Glutamatergic neuron (in vitro differentiated cells): ENCODE results near the gene MOB3B. TPM values are rescaled to one million over a fixed set of nuclear protein-coding genes. Genes with fewer than 3 reads are reported as not detected.

Source experiments
- DNase-seq: peaks from one replicate; pipeline ENCODE4 v3.0.0; 2022
- H3K27ac Mint-ChIP-seq: one replicate; pipeline ENCODE4 v1.8.0; 2020; ENCODE audit warnings: mild to moderate bottlenecking, mixed read lengths, inconsistent platforms; ENCODE audit not compliant: unreplicated experiment
- H3K27me3 Mint-ChIP-seq: one replicate; pipeline ENCODE4 v1.8.0; 2020; ENCODE audit warnings: mild to moderate bottlenecking, moderate library complexity, mixed read lengths, inconsistent platforms; ENCODE audit not compliant: unreplicated experiment
- H3K36me3 Mint-ChIP-seq: one replicate; pipeline ENCODE4 v1.8.0; 2020; ENCODE audit warnings: mild to moderate bottlenecking, mixed read lengths, inconsistent platforms; ENCODE audit not compliant: unreplicated experiment
- H3K4me1 Mint-ChIP-seq: one replicate; pipeline ENCODE4 v1.8.0; 2020; ENCODE audit warnings: mild to moderate bottlenecking, low read depth, mixed read lengths, inconsistent platforms; ENCODE audit not compliant: unreplicated experiment
- H3K4me3 Mint-ChIP-seq: one replicate; pipeline ENCODE4 v1.8.0; 2020; ENCODE audit warnings: mild to moderate bottlenecking, mixed read lengths, inconsistent platforms; ENCODE audit not compliant: unreplicated experiment
- H3K9me3 Mint-ChIP-seq: one replicate; pipeline ENCODE4 v1.8.0; 2020; ENCODE audit warnings: mild to moderate bottlenecking, moderate library complexity, mixed read lengths, inconsistent platforms; ENCODE audit not compliant: unreplicated experiment
- CTCF ChIP-seq: fragments of 200-600 bp; sonication (generic); IDR thresholded peaks from one replicate; pipeline ENCODE4 v1.5.0; 2021; ENCODE audit not compliant: partially characterized antibody, unreplicated experiment
- total RNA-seq: library from RNA; stranded (reverse); fragmentation: NEBNext Ultra II Directional; extraction: Animal tissue kit (Norgen Biotek cat#: 25700); gene quantifications from one replicate; pipeline ENCODE4 v1.2.1, GENCODE V29; 2021; ENCODE audit not compliant: unreplicated experiment

The MOB3B gene
- total RNA-seq, 1 donor from 2014 or later: 1.8 TPM

GRCh38 chr9:27391040-27391895 lies 138.3 kb downstream of the MOB3B start:
- Mint-ChIP-seq H3K4me3 (no peak overlapping the region), H3K27me3 (peaks cover 2% of the 10 kb centered on the region), H3K27ac (no peak overlapping the region), H3K36me3 (no peaks in the 10 kb centered on the region), H3K4me1 (peaks cover 8% of the 10 kb centered on the region), H3K9me3 (no peaks in the 10 kb centered on the region)
- no peak for TF ChIP-seq CTCF
- DNase-seq: no peak

- TF ChIP-seq CTCF: no peak
- Mint-ChIP-seq H3K9me3 (no peaks in the 10 kb centered on the region), H3K27me3 (peaks cover 2% of the 10 kb centered on the region), H3K36me3 (no peaks in the 10 kb centered on the region), H3K4me1 (peaks cover 9% of the 10 kb centered on the region), H3K27ac (no peak overlapping the region), H3K4me3 (no peak overlapping the region)
- DNase-seq: no peak
Measured at GRCh38 chr9:27388150-27388549, 141.5 kb downstream of the MOB3B start.

GRCh38 chr9:27387722-27388121 lies 141.9 kb downstream of the MOB3B start:
- Mint-ChIP-seq H3K27me3 (peaks cover 3% of the 10 kb centered on the region), H3K9me3 (no peaks in the 10 kb centered on the region), H3K27ac (no peak overlapping the region), H3K36me3 (no peaks in the 10 kb centered on the region), H3K4me1 (peaks cover 9% of the 10 kb centered on the region), H3K4me3 (no peak overlapping the region)
- no peak for TF ChIP-seq CTCF
- no peak for DNase-seq

- H3K4me3 Mint-ChIP-seq: no peak overlapping the region
- no peak overlapping the region for H3K27ac Mint-ChIP-seq
- TF ChIP-seq CTCF: no peak
- H3K4me1 Mint-ChIP-seq: peaks cover 9% of the 10 kb centered on the region
- peaks cover 4% of the 10 kb centered on the region for H3K27me3 Mint-ChIP-seq
- H3K36me3 Mint-ChIP-seq: no peaks in the 10 kb centered on the region
- DNase-seq: no peak
- no peaks in the 10 kb centered on the region for H3K9me3 Mint-ChIP-seq
Measured at GRCh38 chr9:27386571-27387091, 143.0 kb downstream of the MOB3B start.
